Stimulated activated CD4-positive, alpha-beta T cell treated with anti-CD3 and anti-CD28 coated beads, Interleukin-12 subunit alpha, Interleukin-12 subunit beta, amount 100 ng/mL, for 48 hours (primary cell): ENCODE measurements around the gene ABR.

Experiments
- DNase-seq, 3 donors: peaks; one replicate each; pipeline ENCODE4 v3.0.0-alpha.2; 2020; ENCODE audit warnings: low read depth in 2 of 3, low spot score in 1 of 3

The ABR gene

GRCh38 chr17:1179818-1180742 lies at the start of gene ABR:
ABR (minus strand) TSS chr17:1179981; CDS start chr17:1179727, 254 bp downstream.
- DNase-seq = peak in 1 of 3 donors; percentile 10

- peak in 1 of 3 donors; percentile 5 for DNase-seq
Observed at GRCh38 chr17:1229349-1229899, 49.6 kb upstream of the ABR start.

- DNase-seq = no peak
Observed at GRCh38 chr17:1228781-1229348, 49.1 kb upstream of the ABR start.

GRCh38 chr17:1227917-1228780 lies 48.4 kb upstream of the ABR start:
- DNase-seq = no peak

- DNase-seq = no peak
Observed at GRCh38 chr17:1227365-1227764, 47.6 kb upstream of the ABR start.

GRCh38 chr17:1226308-1226707 lies 46.5 kb upstream of the ABR start:
- DNase-seq = no peak

- no peak for DNase-seq
Observed at GRCh38 chr17:1224330-1224729, 44.5 kb upstream of the ABR start.

- no peak for DNase-seq
Observed at GRCh38 chr17:1223662-1224061, 43.9 kb upstream of the ABR start.

GRCh38 chr17:1222321-1222720 lies 42.5 kb upstream of the ABR start:
- no peak for DNase-seq

- DNase-seq = no peak
Observed at GRCh38 chr17:1221209-1221608, 41.4 kb upstream of the ABR start.

GRCh38 chr17:1220346-1220745 lies 40.6 kb upstream of the ABR start:
- DNase-seq = no peak

GRCh38 chr17:1217089-1217385 lies 37.3 kb upstream of the ABR start:
- DNase-seq = no peak

- DNase-seq = no peak
Observed at GRCh38 chr17:1216217-1217088, 36.7 kb upstream of the ABR start.

- no peak for DNase-seq
Observed at GRCh38 chr17:1212946-1213345, 33.2 kb upstream of the ABR start.

GRCh38 chr17:1211287-1211686 lies 31.5 kb upstream of the ABR start:
- DNase-seq = no peak

- no peak for DNase-seq
Observed at GRCh38 chr17:1208966-1209365, 29.2 kb upstream of the ABR start.

- DNase-seq = no peak
Observed at GRCh38 chr17:1206026-1206777, 26.4 kb upstream of the ABR start.

- DNase-seq = no peak
Observed at GRCh38 chr17:1203967-1204291, 24.1 kb upstream of the ABR start.

GRCh38 chr17:1203111-1203966 lies 23.6 kb upstream of the ABR start:
- peak in 1 of 3 donors; percentile 21 for DNase-seq
